ENCODE measurements around the gene CYP3A5. TPM values are rescaled to one million over a fixed set of nuclear protein-coding genes. Genes with fewer than 3 reads are reported as not detected.

CYP3A5 gene
- total and polyA plus RNA-seq, 2 of the 13 experiments (the other 11 are each of a cell fraction or from before 2014, with no cell fraction given), result 5.7 to 9.3 TPM

DNA sequence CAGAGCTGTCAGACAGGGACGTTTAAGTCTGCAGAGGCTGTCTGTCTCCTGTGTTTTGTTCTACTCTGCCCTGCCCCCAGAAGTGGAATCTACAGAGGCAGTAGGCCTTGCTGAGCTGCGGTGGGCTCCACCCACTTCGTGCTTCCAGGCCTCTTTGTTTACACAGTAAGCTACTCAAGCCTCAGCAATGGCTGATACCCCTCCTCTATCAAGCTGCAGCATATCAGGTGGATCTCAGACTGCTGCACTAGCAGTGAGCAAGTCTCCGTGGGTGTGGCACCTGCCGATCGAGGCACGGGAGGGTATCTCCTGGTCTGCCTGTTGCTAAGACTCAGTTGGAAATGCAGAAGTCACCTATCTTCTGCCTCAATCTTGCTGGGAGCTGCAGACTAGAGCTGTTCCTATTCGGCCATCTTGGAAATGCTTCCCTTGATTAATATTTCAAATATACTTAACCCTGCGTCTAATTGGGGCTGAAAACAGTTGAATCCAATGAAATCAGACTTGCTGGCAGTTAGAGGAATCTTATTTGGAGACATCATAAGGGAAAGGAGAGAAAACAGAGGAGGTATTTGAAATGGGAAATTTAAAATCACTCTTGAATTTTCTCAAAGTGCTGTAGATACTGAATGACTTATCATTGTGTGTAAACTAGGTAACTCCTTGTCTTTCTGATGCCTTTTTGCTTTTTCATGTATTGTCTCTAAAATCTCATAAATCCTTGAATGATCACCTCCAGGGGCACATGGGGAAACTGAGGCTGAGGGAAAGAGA is 13.8 kb upstream of the CYP3A5 start (continued):
- TF ChIP-seq, protein P1, sequence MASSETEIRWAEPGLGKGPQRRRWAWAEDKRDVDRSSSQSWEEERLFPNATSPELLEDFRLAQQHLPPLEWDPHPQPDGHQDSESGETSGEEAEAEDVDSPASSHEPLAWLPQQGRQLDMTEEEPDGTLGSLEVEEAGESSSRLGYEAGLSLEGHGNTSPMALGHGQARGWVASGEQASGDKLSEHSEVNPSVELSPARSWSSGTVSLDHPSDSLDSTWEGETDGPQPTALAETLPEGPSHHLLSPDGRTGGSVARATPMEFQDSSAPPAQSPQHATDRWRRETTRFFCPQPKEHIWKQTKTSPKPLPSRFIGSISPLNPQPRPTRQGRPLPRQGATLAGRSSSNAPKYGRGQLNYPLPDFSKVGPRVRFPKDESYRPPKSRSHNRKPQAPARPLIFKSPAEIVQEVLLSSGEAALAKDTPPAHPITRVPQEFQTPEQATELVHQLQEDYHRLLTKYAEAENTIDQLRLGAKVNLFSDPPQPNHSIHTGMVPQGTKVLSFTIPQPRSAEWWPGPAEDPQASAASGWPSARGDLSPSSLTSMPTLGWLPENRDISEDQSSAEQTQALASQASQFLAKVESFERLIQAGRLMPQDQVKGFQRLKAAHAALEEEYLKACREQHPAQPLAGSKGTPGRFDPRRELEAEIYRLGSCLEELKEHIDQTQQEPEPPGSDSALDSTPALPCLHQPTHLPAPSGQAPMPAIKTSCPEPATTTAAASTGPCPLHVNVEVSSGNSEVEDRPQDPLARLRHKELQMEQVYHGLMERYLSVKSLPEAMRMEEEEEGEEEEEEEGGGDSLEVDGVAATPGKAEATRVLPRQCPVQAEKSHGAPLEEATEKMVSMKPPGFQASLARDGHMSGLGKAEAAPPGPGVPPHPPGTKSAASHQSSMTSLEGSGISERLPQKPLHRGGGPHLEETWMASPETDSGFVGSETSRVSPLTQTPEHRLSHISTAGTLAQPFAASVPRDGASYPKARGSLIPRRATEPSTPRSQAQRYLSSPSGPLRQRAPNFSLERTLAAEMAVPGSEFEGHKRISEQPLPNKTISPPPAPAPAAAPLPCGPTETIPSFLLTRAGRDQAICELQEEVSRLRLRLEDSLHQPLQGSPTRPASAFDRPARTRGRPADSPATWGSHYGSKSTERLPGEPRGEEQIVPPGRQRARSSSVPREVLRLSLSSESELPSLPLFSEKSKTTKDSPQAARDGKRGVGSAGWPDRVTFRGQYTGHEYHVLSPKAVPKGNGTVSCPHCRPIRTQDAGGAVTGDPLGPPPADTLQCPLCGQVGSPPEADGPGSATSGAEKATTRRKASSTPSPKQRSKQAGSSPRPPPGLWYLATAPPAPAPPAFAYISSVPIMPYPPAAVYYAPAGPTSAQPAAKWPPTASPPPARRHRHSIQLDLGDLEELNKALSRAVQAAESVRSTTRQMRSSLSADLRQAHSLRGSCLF (CRISPR knock-in tag; IDR thresholded peaks at IDR 0.05; ENCODE audit: borderline replicate concordance), result no peak
- no peak for TF ChIP-seq ZNF570 (CRISPR knock-in tag; IDR thresholded peaks at IDR 0.05; ENCODE audit: borderline replicate concordance)
- TF ChIP-seq RFX3 (CRISPR knock-in tag; IDR thresholded peaks at IDR 0.05), result no peak
- TF ChIP-seq TAF1 (CRISPR knock-in tag; IDR thresholded peaks at IDR 0.05), result peak; percentile 84
- peak; percentile 55; the same call in 1 of the 2 replicates for TF ChIP-seq SMYD3 (CRISPR knock-in tag; IDR thresholded peaks at IDR 0.05)
- peak; percentile 81 for TF ChIP-seq KDM2A (CRISPR knock-in tag; IDR thresholded peaks at IDR 0.05; ENCODE audit: borderline replicate concordance, low read depth)
- TF ChIP-seq, protein P2, sequence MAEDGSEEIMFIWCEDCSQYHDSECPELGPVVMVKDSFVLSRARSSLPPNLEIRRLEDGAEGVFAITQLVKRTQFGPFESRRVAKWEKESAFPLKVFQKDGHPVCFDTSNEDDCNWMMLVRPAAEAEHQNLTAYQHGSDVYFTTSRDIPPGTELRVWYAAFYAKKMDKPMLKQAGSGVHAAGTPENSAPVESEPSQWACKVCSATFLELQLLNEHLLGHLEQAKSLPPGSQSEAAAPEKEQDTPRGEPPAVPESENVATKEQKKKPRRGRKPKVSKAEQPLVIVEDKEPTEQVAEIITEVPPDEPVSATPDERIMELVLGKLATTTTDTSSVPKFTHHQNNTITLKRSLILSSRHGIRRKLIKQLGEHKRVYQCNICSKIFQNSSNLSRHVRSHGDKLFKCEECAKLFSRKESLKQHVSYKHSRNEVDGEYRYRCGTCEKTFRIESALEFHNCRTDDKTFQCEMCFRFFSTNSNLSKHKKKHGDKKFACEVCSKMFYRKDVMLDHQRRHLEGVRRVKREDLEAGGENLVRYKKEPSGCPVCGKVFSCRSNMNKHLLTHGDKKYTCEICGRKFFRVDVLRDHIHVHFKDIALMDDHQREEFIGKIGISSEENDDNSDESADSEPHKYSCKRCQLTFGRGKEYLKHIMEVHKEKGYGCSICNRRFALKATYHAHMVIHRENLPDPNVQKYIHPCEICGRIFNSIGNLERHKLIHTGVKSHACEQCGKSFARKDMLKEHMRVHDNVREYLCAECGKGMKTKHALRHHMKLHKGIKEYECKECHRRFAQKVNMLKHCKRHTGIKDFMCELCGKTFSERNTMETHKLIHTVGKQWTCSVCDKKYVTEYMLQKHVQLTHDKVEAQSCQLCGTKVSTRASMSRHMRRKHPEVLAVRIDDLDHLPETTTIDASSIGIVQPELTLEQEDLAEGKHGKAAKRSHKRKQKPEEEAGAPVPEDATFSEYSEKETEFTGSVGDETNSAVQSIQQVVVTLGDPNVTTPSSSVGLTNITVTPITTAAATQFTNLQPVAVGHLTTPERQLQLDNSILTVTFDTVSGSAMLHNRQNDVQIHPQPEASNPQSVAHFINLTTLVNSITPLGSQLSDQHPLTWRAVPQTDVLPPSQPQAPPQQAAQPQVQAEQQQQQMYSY (CRISPR knock-in tag; IDR thresholded peaks at IDR 0.05), result 0 out of 2 replicates have a peak, but pooled peaks have one; percentile 50
- TF ChIP-seq RBM39 (IDR thresholded peaks at IDR 0.05; ENCODE audit: low read depth, low read length, poor library complexity, severe bottlenecking), result no peak
- TF ChIP-seq ONECUT2 (CRISPR knock-in tag; IDR thresholded peaks at IDR 0.05), result 0 out of 2 replicates have a peak, but pooled peaks have one; percentile 17
- peak; percentile 66; the same call in 1 of the 2 replicates for TF ChIP-seq YEATS4 (CRISPR knock-in tag; IDR thresholded peaks at IDR 0.05; ENCODE audit: borderline replicate concordance)
- TF ChIP-seq CERS6 (CRISPR knock-in tag; IDR thresholded peaks at IDR 0.05), result no peak
- TF ChIP-seq ZNF33B (CRISPR knock-in tag; IDR thresholded peaks at IDR 0.05), result 0 out of 2 replicates have a peak, but pooled peaks have one; percentile 36
- no peak for TF ChIP-seq ZNF543 (CRISPR knock-in tag; IDR thresholded peaks at IDR 0.05)
- no peak; the same call in 1 of the 2 replicates for TF ChIP-seq ELF1 (CRISPR knock-in tag; IDR thresholded peaks at IDR 0.05)
- peak; percentile 69 for TF ChIP-seq FOSL2 (CRISPR knock-in tag; IDR thresholded peaks at IDR 0.05)
- TF ChIP-seq TBP (CRISPR knock-in tag; IDR thresholded peaks at IDR 0.05), result no peak
- no peak for TF ChIP-seq HOXA9 (CRISPR knock-in tag; IDR thresholded peaks at IDR 0.05; ENCODE audit: borderline replicate concordance)
- peak; percentile 82 for TF ChIP-seq DR1 (CRISPR knock-in tag; IDR thresholded peaks at IDR 0.05)
- TF ChIP-seq AKAP8 (CRISPR knock-in tag; IDR thresholded peaks at IDR 0.05), result no peak
- TF ChIP-seq GABPB1 (CRISPR knock-in tag; IDR thresholded peaks at IDR 0.05), result peak; percentile 21; the same call in 1 of the 2 replicates
- TF ChIP-seq PAF1 (CRISPR knock-in tag; IDR thresholded peaks at IDR 0.05), result no peak

Data from HepG2 (cell line).